Measurements from ENCODE around the gene CHN1. TPM values are rescaled to one million over a fixed set of nuclear protein-coding genes. Genes with fewer than 3 reads are reported as not detected.

Gene CHN1
- total and polyA plus RNA-seq, 7 donors, result 2.1 to 15.6 (median 11.4) TPM

DNA sequence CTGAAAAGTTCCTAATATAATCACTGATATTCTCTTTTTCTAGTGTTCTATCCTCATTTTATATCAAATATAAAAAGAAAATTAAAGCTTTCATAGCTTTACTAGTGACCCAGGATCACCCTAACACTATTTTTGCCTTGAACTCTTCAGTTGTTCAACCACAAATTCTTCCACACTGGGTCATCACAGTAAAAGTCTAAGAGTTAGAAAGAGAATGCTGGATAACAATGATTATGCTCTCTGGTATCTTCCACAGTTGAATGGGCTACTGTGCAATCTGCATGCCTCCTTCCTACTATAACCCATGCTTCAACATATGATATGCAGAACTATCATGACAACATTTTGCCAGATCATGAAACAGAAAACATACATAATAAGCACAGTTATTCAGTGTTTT lies 32.3 kb downstream of the CHN1 start:
- no peak for DNase-seq
- H3K36me3 ChIP-seq, result no peaks in the 10 kb centered on the region
- TF ChIP-seq EP300 (IDR thresholded peaks at IDR 0.05) (no peak), POLR2A (IDR thresholded peaks at IDR 0.05) (no peak), POLR2AphosphoS5 (IDR thresholded peaks at IDR 0.05) (no peak)
- TF ChIP-seq, protein P1, sequence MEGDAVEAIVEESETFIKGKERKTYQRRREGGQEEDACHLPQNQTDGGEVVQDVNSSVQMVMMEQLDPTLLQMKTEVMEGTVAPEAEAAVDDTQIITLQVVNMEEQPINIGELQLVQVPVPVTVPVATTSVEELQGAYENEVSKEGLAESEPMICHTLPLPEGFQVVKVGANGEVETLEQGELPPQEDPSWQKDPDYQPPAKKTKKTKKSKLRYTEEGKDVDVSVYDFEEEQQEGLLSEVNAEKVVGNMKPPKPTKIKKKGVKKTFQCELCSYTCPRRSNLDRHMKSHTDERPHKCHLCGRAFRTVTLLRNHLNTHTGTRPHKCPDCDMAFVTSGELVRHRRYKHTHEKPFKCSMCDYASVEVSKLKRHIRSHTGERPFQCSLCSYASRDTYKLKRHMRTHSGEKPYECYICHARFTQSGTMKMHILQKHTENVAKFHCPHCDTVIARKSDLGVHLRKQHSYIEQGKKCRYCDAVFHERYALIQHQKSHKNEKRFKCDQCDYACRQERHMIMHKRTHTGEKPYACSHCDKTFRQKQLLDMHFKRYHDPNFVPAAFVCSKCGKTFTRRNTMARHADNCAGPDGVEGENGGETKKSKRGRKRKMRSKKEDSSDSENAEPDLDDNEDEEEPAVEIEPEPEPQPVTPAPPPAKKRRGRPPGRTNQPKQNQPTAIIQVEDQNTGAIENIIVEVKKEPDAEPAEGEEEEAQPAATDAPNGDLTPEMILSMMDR (IDR thresholded peaks at IDR 0.05), result no peak
- H3K4me1 ChIP-seq, result peaks cover 0 to 22% (median 18%) of the 10 kb centered on the region in 4 donors
- no peaks in the 10 kb centered on the region for H3K27me3 ChIP-seq
- no peak overlapping the region for H3K27ac ChIP-seq
- no peaks in the 10 kb centered on the region for H3K9me3 ChIP-seq
- no peak overlapping the region for H3K4me3 ChIP-seq
- intact Hi-C loops (cut with DNase I), result no loop called here

DNA sequence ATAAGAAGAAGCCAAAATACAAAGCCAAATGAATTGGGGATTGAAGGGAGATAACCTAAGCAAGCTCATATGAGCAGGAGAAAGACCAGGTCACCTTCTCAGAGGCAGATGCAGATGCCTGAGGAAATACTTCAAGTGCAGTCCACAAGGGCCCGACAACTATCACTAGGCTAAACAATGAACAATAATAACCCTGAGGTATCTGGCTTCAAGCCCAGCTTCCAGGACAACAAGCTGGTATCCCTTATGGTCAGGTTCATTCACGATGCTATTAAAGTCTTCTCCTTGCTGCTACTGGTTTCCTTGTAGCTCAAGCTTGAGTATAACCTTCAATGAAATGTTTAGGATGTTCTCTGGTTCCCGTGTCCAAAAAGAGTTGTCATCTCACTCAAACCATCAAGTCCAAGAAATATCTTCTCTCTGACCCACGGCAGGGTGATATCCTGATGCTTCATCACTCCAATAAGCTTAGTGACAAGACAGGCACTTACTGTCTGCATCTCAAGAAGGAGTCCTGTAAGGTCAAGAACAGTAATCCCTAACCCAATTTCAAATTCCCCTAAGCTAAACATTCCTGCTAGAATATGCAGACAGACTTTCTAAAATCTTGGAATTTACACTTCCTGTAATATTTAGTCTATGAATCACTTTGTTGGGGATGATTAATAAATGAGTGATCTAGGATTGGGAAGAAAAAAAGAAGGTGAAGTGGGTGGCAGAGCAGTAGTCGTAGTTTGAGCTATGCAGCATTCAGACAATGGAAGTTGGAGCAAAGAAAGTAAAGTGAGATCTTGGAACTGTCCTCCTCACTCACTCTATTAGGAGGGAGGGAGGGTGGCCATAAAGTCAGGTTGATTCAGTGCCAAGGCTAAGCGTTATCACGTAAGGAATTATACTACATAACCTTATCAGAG lies 33.1 kb downstream of the CHN1 start:
- Histone ChIP-seq H3K27ac (no peak overlapping the region), H3K4me3 (no peak overlapping the region), H3K27me3 (no peaks in the 10 kb centered on the region), H3K4me1 (peaks cover 0 to 28% (median 19%) of the 10 kb centered on the region in 4 donors), H3K9me3 (no peaks in the 10 kb centered on the region), H3K36me3 (no peaks in the 10 kb centered on the region)
- WGBS, 2 donors, result 20 to 65% methylated on average over 7 of the region's 7 CpGs
- DNase-seq, result no peak
- TF ChIP-seq POLR2A (IDR thresholded peaks at IDR 0.05), result no peak
- no peak for TF ChIP-seq EP300 (IDR thresholded peaks at IDR 0.05)
- intact Hi-C loops (cut with DNase I), result no loop called here

DNA sequence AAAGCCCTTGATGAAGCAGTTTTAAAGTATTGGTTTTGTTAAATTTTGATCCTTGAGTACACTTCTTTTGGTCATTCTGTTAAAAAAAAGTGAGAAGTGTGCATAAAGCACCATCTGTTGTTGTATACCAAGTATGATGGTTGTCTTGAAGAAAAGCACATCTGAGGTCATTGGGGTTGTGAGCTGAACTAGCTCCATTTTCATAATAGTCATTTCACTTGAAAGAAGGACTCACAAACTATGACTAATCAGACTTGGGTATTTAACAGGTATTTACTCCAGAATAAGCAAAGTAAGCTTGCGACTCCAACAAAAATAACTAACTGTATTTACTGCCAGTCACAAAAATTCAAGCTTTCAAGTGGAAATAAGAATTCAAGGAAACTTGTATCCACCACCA lies 35.1 kb downstream of the CHN1 start:
- Histone ChIP-seq H3K27ac (no peak overlapping the region), H3K36me3 (no peaks in the 10 kb centered on the region), H3K4me1 (peaks cover 0 to 40% (median 26%) of the 10 kb centered on the region in 4 donors), H3K9me3 (no peaks in the 10 kb centered on the region), H3K27me3 (no peaks in the 10 kb centered on the region), H3K4me3 (no peak overlapping the region)
- WGBS, 2 donors, result 91 to 95% methylated on average over 1 of the region's 1 CpG
- DNase-seq, result no peak
- intact Hi-C loops (cut with DNase I), result no loop called here
- no peak for TF ChIP-seq EP300 (IDR thresholded peaks at IDR 0.05)
- TF ChIP-seq, protein P1 (IDR thresholded peaks at IDR 0.05), result no peak
- TF ChIP-seq POLR2AphosphoS5 (IDR thresholded peaks at IDR 0.05), result no peak
- no peak for TF ChIP-seq POLR2A (IDR thresholded peaks at IDR 0.05)

DNA sequence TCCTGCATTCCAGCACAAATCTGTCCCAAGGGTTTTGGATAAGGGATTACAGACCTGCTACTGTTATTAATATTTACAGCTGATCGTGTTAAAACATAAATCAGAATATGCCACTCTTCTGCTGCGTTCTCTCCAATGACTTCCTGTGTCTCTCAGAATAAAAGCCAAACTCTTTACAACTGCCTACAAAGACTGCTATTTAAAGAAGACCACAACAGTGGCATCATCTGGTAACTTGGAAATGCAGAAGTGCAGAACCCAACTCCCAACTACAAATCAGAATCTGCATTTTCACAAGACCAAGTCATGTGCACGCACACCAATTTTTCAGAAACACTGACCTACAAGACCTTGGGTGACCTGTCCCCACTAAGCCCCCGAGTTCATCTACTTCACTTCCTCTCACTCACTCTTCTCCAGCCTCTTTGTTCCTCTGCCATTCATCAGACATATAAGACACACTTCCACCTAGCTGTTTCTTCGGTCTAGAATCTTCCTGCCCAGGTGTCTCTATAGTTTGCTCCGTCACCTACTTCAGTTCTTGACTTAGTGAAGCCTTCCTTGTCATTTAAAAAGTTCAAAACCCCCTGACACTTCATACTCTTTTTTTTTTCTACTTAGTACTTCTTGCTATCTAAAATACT lies 36.0 kb downstream of the CHN1 start:
- 68 to 79% methylated on average over 6 of the region's 6 CpGs for WGBS, 2 donors

More for the DNA sequence above, 36.0 kb downstream of the CHN1 start:
- Histone ChIP-seq H3K36me3 (no peaks in the 10 kb centered on the region), H3K4me1 (peaks cover 0 to 40% (median 26%) of the 10 kb centered on the region in 4 donors), H3K4me3 (no peak overlapping the region), H3K27ac (no peak overlapping the region), H3K27me3 (no peaks in the 10 kb centered on the region), H3K9me3 (no peaks in the 10 kb centered on the region)
- DNase-seq, result no peak
- TF ChIP-seq EP300 (IDR thresholded peaks at IDR 0.05) (no peak), POLR2AphosphoS5 (IDR thresholded peaks at IDR 0.05) (no peak), POLR2A (IDR thresholded peaks at IDR 0.05) (no peak)
- TF ChIP-seq, protein P1 (IDR thresholded peaks at IDR 0.05), result no peak
- intact Hi-C loops (cut with DNase I), result no loop called here

All from sigmoid colon (tissue), 7 donors.